ENCODE data around the gene PLEKHM2.

PLEKHM2 gene

GRCh38 chr1:15727021-15727420, 42.9 kb downstream of the PLEKHM2 start:
- no peak for DNase-seq

GRCh38 chr1:15727424-15727823, 43.3 kb downstream of the PLEKHM2 start:
- no peak for DNase-seq

- no peak for DNase-seq
These were observed 43.9 kb downstream of the PLEKHM2 start for GRCh38 chr1:15727866-15728534.

GRCh38 chr1:15728937-15729657, 45.0 kb downstream of the PLEKHM2 start:
- DNase-seq: no peak

- no peak for DNase-seq
These were observed 46.3 kb downstream of the PLEKHM2 start for GRCh38 chr1:15730423-15730822.

GRCh38 chr1:15730936-15731335, 46.8 kb downstream of the PLEKHM2 start:
- DNase-seq: no peak

GRCh38 chr1:15731735-15732685, 47.9 kb downstream of the PLEKHM2 start:
- DNase-seq: no peak

GRCh38 chr1:15732686-15733081, 48.6 kb downstream of the PLEKHM2 start:
- DNase-seq: no peak

- DNase-seq: no peak
These were observed 49.2 kb downstream of the PLEKHM2 start for GRCh38 chr1:15733218-15733725.

- no peak for DNase-seq
These were observed 49.7 kb downstream of the PLEKHM2 start for GRCh38 chr1:15733726-15734226.

GRCh38 chr1:15734296-15734695, 50.2 kb downstream of the PLEKHM2 start:
- DNase-seq: no peak

- DNase-seq: no peak
These were observed 50.8 kb downstream of the PLEKHM2 start for GRCh38 chr1:15734901-15735300.

- DNase-seq: no peak
These were observed 51.4 kb downstream of the PLEKHM2 start for GRCh38 chr1:15735304-15736037.

GRCh38 chr1:15736038-15736891, 52.1 kb downstream of the PLEKHM2 start, which contains the start of gene SLC25A34:
SLC25A34 (plus strand) TSS chr1:15736258; CDS start chr1:15736486, 228 bp downstream.
- DNase-seq: peak; percentile 80

- DNase-seq: no peak
These were observed 52.8 kb downstream of the PLEKHM2 start for GRCh38 chr1:15736892-15737261.

GRCh38 chr1:15737324-15738319, 53.5 kb downstream of the PLEKHM2 start:
- no peak for DNase-seq

- no peak for DNase-seq
These were observed 54.4 kb downstream of the PLEKHM2 start for GRCh38 chr1:15738416-15739113.

GRCh38 chr1:15739259-15739658, 55.1 kb downstream of the PLEKHM2 start:
- no peak for DNase-seq

- no peak for DNase-seq
These were observed 55.6 kb downstream of the PLEKHM2 start for GRCh38 chr1:15739745-15740144.
